Pons (tissue), 1 donor: ENCODE measurements around the gene MUC12.

Experiments
- DNase-seq: peaks from one replicate; pipeline ENCODE4 v3.0.0-alpha.2; 2016; ENCODE audit warnings: low spot score

Gene MUC12

DNA sequence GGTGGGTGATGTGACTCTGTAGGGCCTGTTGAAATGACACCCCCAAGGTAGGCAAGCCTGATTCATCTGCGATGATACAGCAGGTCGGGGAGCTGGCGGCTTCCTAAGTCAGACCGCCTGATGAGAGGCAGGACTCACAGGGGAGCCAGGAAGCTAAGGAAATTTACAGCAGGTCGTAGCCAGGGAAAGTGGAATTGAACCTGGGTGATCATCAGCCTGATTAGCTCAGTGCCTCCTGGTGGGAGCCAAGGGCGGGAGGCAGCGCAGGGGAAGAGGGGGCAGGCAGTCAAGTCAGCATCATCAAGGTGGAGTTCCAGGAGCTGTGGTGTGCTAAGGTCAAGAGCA, 97.4 kb downstream of the MUC12 start:
- DNase-seq, result no peak

DNA sequence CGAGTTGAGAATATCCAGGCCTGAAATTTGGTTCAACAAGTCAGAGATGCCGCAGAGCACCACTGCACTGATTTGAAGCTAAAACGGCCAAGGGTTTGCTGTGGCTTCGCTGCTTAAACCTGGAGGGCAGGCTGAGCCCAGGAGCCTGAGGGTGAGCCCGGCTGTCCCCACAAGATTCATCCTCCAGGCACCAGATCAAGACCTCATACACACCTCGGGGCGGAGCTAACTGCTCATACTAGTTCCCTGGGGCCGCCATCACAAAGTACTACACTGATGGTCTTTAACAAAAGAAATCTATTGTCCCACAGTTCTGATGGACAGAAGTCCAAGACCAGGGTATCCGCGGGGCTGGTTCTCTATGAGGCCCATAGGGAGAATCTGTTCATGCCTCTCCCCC, 99.0 kb downstream of the MUC12 start:
- DNase-seq, result no peak
